ENCODE data around the gene PLCH1. TPM values are rescaled to one million over a fixed set of nuclear protein-coding genes. Genes with fewer than 3 reads are reported as not detected.

Gene PLCH1
- total RNA-seq, 1 donor from 2014 or later, result 20.9 TPM

- Mint-ChIP-seq H3K27ac (ENCODE audit: unreplicated experiment) (no peak overlapping the region), H3K4me3 (ENCODE audit: unreplicated experiment) (no peak overlapping the region), H3K36me3 (ENCODE audit: low read depth, unreplicated experiment) (peaks cover 25% of the 10 kb centered on the region), H3K9me3 (ENCODE audit: unreplicated experiment) (no peaks in the 10 kb centered on the region), H3K27me3 (ENCODE audit: unreplicated experiment) (no peaks in the 10 kb centered on the region), H3K4me1 (ENCODE audit: unreplicated experiment) (no peaks in the 10 kb centered on the region)
- no peak for DNase-seq (ENCODE audit: low spot score)
- no peak for TF ChIP-seq CTCF (IDR thresholded peaks at IDR 0.05; ENCODE audit: unreplicated experiment)
Measured at GRCh38 chr3:155517903-155518302, 227.0 kb downstream of the PLCH1 start.

DNA sequence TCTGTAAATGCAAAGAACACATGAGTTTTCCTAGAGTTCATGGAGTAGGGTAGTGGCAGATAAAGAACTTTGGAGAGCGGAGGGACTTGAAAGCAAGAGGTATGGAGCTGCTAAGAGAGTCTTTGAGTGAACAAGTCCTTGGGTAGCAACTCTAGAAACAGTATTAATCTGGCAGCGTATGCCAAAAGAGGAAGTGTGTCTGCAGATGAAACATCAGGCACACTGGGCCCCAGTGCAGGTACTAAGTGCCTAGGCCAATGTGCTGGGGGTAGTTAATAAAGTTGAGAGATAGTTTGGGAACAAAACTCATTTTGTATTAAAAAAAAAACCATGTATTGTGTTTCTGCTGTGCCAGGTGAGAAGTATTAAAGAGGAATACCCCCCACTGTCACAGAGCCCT is 228.4 kb downstream of the PLCH1 start:
- TF ChIP-seq CTCF (IDR thresholded peaks at IDR 0.05; ENCODE audit: unreplicated experiment), result no peak
- Mint-ChIP-seq H3K4me1 (ENCODE audit: unreplicated experiment) (peaks cover 3% of the 10 kb centered on the region), H3K27me3 (ENCODE audit: unreplicated experiment) (no peaks in the 10 kb centered on the region), H3K4me3 (ENCODE audit: unreplicated experiment) (no peak overlapping the region), H3K9me3 (ENCODE audit: unreplicated experiment) (no peaks in the 10 kb centered on the region), H3K27ac (ENCODE audit: unreplicated experiment) (no peak overlapping the region), H3K36me3 (ENCODE audit: low read depth, unreplicated experiment) (peaks cover 36% of the 10 kb centered on the region)
- no peak for DNase-seq (ENCODE audit: low spot score)

DNA sequence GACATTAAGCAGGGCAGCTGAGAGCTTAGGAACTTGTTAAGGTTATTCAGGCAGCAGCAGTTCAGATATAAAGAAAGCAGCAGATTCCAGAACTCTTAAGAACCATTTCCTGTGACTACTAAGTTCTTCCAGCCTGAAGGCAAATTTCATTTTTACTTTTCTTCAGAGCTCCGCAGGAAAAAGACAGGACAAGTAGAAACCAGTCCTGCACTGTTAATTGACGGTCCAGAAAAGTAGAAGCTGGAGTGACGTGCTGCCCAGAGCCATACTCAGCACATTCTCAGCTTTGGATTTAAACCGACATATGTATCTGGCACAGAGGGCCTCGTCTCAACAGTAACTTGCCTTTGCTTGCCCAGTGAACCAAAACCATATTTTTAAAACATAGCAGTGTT is 232.0 kb downstream of the PLCH1 start:
- DNase-seq (ENCODE audit: low spot score), result no peak
- Mint-ChIP-seq H3K4me1 (ENCODE audit: unreplicated experiment) (peaks cover 3% of the 10 kb centered on the region), H3K4me3 (ENCODE audit: unreplicated experiment) (no peak overlapping the region), H3K27me3 (ENCODE audit: unreplicated experiment) (no peaks in the 10 kb centered on the region), H3K9me3 (ENCODE audit: unreplicated experiment) (no peaks in the 10 kb centered on the region), H3K27ac (ENCODE audit: unreplicated experiment) (no peak overlapping the region), H3K36me3 (ENCODE audit: low read depth, unreplicated experiment) (peaks cover 36% of the 10 kb centered on the region)
- no peak for TF ChIP-seq CTCF (IDR thresholded peaks at IDR 0.05; ENCODE audit: unreplicated experiment)

DNA sequence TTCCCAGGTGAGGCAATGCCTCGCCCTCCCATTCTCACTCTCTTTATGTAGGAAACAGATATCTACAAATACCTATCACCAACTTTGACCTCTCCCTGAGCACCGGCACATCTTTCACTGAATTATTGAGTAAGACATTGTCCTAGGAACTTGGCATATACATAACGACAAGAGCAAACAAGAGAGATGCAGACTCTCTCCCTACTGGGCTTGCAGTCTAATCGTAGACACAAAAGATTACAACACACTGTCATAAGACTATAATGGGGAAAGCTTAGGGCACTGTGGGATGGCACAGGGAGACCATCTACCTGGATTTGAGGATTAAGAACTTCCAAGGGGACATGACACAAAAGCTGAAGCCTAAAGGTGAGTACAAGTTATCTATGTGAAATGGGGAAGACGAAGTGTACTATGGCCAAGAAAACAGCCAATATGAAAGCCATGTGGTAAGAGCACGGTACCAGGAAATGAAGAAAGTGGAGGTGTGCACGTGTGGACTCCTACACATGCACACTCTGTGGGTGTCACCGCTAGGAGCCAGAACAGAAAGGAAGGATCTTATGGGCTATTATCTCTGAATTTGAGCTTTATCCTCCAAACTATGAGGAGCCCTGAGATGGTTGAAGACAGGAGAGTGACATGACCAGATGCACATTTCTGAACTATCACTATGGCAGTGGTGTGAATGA is 232.6 kb downstream of the PLCH1 start:
- DNase-seq (ENCODE audit: low spot score), result no peak
- H3K27ac Mint-ChIP-seq (ENCODE audit: unreplicated experiment), result no peak overlapping the region
- no peak overlapping the region for H3K4me3 Mint-ChIP-seq (ENCODE audit: unreplicated experiment)
- no peaks in the 10 kb centered on the region for H3K27me3 Mint-ChIP-seq (ENCODE audit: unreplicated experiment)
- no peaks in the 10 kb centered on the region for H3K9me3 Mint-ChIP-seq (ENCODE audit: unreplicated experiment)
- no peak for TF ChIP-seq CTCF (IDR thresholded peaks at IDR 0.05; ENCODE audit: unreplicated experiment)
- H3K4me1 Mint-ChIP-seq (ENCODE audit: unreplicated experiment), result peaks cover 3% of the 10 kb centered on the region
- peaks cover 32% of the 10 kb centered on the region for H3K36me3 Mint-ChIP-seq (ENCODE audit: low read depth, unreplicated experiment)

- Mint-ChIP-seq H3K4me1 (ENCODE audit: unreplicated experiment) (no peaks in the 10 kb centered on the region), H3K4me3 (ENCODE audit: unreplicated experiment) (peak overlapping the region; percentile 25), H3K27me3 (ENCODE audit: unreplicated experiment) (no peaks in the 10 kb centered on the region), H3K9me3 (ENCODE audit: unreplicated experiment) (no peaks in the 10 kb centered on the region), H3K36me3 (ENCODE audit: low read depth, unreplicated experiment) (peaks cover 14% of the 10 kb centered on the region), H3K27ac (ENCODE audit: unreplicated experiment) (no peak overlapping the region)
- DNase-seq (ENCODE audit: low spot score), result no peak
- no peak for TF ChIP-seq CTCF (IDR thresholded peaks at IDR 0.05; ENCODE audit: unreplicated experiment)
Measured at GRCh38 chr3:155504682-155505081, 240.2 kb downstream of the PLCH1 start.

Measured in endothelial cell (in vitro differentiated cells).